Measurements from ENCODE around the gene NIPSNAP3A.

NIPSNAP3A gene

DNA sequence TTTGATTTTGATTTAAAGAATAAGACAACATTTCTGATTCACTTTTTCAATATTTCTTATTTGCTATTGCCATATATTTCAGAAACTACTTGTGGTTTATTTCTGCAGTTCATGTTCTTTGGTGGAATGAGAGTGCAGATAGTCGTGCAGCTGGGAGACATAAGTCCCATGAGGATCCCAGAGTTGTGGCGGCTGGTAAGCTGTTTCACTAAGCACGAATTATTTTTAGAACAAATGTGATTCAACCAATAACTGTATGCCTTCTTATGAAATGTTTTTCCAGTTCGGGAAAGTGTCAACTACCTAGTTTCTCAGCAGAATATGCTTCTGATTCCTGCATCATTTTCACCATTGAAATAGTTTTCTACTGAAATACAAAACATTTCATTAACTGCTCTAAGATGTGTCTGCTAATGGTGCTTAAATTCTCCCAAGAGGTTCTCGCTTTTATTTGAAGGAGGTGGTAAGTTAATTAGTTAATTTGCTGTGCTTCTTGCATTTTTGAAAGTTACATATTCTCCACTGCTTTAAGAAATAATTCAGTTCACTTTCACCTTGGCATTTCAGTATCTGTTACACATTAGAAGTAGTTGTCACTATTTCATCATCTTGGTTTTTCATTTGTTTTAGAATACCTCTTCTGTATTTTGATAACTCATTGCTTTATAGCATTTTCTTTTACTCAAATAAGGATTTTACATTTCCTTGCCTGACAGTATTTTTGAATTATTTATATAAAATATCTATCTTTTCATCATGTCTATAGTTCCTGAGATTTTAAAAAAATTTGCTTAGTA, 25.4 kb downstream of the NIPSNAP3A start:
- TF ChIP-seq, protein P1, sequence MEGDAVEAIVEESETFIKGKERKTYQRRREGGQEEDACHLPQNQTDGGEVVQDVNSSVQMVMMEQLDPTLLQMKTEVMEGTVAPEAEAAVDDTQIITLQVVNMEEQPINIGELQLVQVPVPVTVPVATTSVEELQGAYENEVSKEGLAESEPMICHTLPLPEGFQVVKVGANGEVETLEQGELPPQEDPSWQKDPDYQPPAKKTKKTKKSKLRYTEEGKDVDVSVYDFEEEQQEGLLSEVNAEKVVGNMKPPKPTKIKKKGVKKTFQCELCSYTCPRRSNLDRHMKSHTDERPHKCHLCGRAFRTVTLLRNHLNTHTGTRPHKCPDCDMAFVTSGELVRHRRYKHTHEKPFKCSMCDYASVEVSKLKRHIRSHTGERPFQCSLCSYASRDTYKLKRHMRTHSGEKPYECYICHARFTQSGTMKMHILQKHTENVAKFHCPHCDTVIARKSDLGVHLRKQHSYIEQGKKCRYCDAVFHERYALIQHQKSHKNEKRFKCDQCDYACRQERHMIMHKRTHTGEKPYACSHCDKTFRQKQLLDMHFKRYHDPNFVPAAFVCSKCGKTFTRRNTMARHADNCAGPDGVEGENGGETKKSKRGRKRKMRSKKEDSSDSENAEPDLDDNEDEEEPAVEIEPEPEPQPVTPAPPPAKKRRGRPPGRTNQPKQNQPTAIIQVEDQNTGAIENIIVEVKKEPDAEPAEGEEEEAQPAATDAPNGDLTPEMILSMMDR (IDR thresholded peaks at IDR 0.05; ENCODE audit: low read length): no peak
- H3K79me2 ChIP-seq (ENCODE audit: insufficient read depth, low read length): no peaks in the 10 kb centered on the region

DNA sequence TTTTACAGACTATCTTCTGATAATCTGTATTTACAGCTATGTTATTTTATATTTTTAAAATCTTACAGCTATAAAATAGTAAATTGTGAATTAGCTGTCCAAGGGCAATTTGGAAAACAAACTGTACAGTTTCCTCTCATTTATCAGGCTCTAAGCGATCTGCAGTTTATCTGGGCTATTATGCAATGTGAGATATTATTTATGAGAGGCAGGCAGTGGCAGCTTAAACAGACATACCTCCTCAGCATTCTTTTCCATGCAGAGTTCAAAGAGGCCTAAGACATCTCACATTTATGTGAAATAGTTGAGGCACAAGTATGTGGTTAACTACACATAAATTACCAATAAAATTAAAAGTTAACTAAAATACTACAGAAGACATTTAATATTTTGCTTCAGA, 26.6 kb downstream of the NIPSNAP3A start:
- H3K4me1 ChIP-seq (ENCODE audit: insufficient read depth, low read length, severe bottlenecking): peaks cover 57% of the 10 kb centered on the region
- H3K4me3 ChIP-seq (ENCODE audit: low read depth, low read length, poor library complexity, severe bottlenecking): peak overlapping the region; percentile 48
- H3K9ac ChIP-seq (ENCODE audit: low read length): peak overlapping the region; percentile 57
- no peaks in the 10 kb centered on the region for H4K20me1 ChIP-seq (ENCODE audit: insufficient read depth, low read length)
- peaks cover 5% of the 10 kb centered on the region for H3F3A ChIP-seq (ENCODE audit: insufficient read depth, low read length)
- H3K36me3 ChIP-seq (ENCODE audit: insufficient read depth, low read length): peaks cover 13% of the 10 kb centered on the region
- H3K27me3 ChIP-seq (ENCODE audit: insufficient read depth, low read length): no peaks in the 10 kb centered on the region
- no peaks in the 10 kb centered on the region for H3K79me2 ChIP-seq (ENCODE audit: insufficient read depth, low read length)
- no peak overlapping the region for H2AFZ ChIP-seq (ENCODE audit: low read length)
- peak overlapping the region; percentile 79 for H3K27ac ChIP-seq (ENCODE audit: low read depth, low read length, poor library complexity, severe bottlenecking)
- TF ChIP-seq EZH2 (IDR thresholded peaks at IDR 0.05; ENCODE audit: borderline replicate concordance, low read length): no peak
- TF ChIP-seq, protein P1 (IDR thresholded peaks at IDR 0.05; ENCODE audit: low read length): no peak
- no peaks in the 10 kb centered on the region for H3K9me3 ChIP-seq (ENCODE audit: low read length)
- no peaks in the 10 kb centered on the region for H3K9me2 ChIP-seq (ENCODE audit: low read depth, low read length)
- H3K4me2 ChIP-seq (ENCODE audit: low read length): peak overlapping the region; percentile 75

More for the DNA sequence above, 25.4 kb downstream of the NIPSNAP3A start:
- peak overlapping the region; percentile 48 for H3K4me3 ChIP-seq (ENCODE audit: low read depth, low read length, poor library complexity, severe bottlenecking)
- peak overlapping the region; percentile 75 for H3K4me2 ChIP-seq (ENCODE audit: low read length)
- H3K27me3 ChIP-seq (ENCODE audit: insufficient read depth, low read length): no peaks in the 10 kb centered on the region
- H3K27ac ChIP-seq (ENCODE audit: low read depth, low read length, poor library complexity, severe bottlenecking): peak overlapping the region; percentile 76
- H3K9me3 ChIP-seq (ENCODE audit: low read length): no peaks in the 10 kb centered on the region
- peaks cover 5% of the 10 kb centered on the region for H3F3A ChIP-seq (ENCODE audit: insufficient read depth, low read length)
- no peak overlapping the region for H2AFZ ChIP-seq (ENCODE audit: low read length)
- H4K20me1 ChIP-seq (ENCODE audit: insufficient read depth, low read length): no peaks in the 10 kb centered on the region
- peak overlapping the region; percentile 57 for H3K9ac ChIP-seq (ENCODE audit: low read length)
- H3K36me3 ChIP-seq (ENCODE audit: insufficient read depth, low read length): peaks cover 18% of the 10 kb centered on the region
- H3K9me2 ChIP-seq (ENCODE audit: low read depth, low read length): no peaks in the 10 kb centered on the region
- H3K4me1 ChIP-seq (ENCODE audit: insufficient read depth, low read length, severe bottlenecking): peaks cover 58% of the 10 kb centered on the region

DNA sequence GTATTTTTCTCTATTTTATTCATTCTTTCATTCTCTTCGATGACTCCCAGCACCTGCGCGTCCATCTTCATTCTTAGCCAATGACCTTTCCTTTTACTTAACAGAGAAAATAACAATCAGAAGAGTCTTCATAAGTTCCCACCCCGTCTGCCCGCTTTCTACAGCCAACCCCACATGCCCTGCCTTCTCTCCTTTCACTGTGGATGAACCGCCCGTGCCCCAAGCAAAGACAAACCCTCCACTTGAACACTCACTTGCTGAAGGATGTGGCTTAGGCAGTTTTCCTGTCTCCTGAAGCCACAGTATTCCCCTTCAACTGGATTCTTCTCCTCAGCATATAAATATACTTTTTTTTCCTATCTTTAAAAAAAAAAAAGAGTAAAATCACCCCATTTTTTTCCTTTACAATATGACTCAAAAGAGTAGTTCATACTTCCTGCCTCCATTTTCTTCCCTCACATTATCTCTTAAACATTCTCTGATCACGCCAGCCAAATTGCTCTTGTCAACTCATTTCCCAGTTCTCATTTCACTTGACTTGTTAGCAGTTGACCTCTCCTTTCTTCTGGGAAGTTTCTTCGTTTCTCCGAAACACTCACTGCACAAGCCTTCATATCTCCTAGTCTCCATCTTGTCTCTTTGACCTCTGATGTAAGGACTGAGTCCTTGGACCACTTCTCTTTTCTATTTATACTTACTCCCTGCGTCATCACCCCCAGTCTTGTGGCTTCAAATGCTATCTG, 27.5 kb downstream of the NIPSNAP3A start:
- H3F3A ChIP-seq (ENCODE audit: insufficient read depth, low read length): peaks cover 2% of the 10 kb centered on the region
- H3K4me2 ChIP-seq (ENCODE audit: low read length): peak overlapping the region; percentile 75
- H4K20me1 ChIP-seq (ENCODE audit: insufficient read depth, low read length): no peaks in the 10 kb centered on the region
- H3K4me3 ChIP-seq (ENCODE audit: low read depth, low read length, poor library complexity, severe bottlenecking): peak overlapping the region; percentile 48
- no peaks in the 10 kb centered on the region for H3K79me2 ChIP-seq (ENCODE audit: insufficient read depth, low read length)
- no peak overlapping the region for H2AFZ ChIP-seq (ENCODE audit: low read length)
- no peaks in the 10 kb centered on the region for H3K9me2 ChIP-seq (ENCODE audit: low read depth, low read length)
- peak overlapping the region; percentile 57 for H3K9ac ChIP-seq (ENCODE audit: low read length)
- no peak for TF ChIP-seq EZH2 (IDR thresholded peaks at IDR 0.05; ENCODE audit: borderline replicate concordance, low read length)
- TF ChIP-seq, protein P1 (IDR thresholded peaks at IDR 0.05; ENCODE audit: low read length): no peak
- H3K9me3 ChIP-seq (ENCODE audit: low read length): no peaks in the 10 kb centered on the region
- H3K27me3 ChIP-seq (ENCODE audit: insufficient read depth, low read length): no peaks in the 10 kb centered on the region
- H3K27ac ChIP-seq (ENCODE audit: low read depth, low read length, poor library complexity, severe bottlenecking): peak overlapping the region; percentile 79
- peaks cover 49% of the 10 kb centered on the region for H3K4me1 ChIP-seq (ENCODE audit: insufficient read depth, low read length, severe bottlenecking)
- H3K36me3 ChIP-seq (ENCODE audit: insufficient read depth, low read length): peaks cover 13% of the 10 kb centered on the region

All from OCI-LY1 (cell line).